Stimulated activated CD4-positive, alpha-beta T cell treated with anti-CD3 and anti-CD28 coated beads, Interleukin-12 subunit alpha, Interleukin-12 subunit beta, amount 100 ng/mL, for 48 hours (primary cell): ENCODE data around the gene RAD51.

Experiments used
- DNase-seq, 3 donors: peaks; one replicate each; pipeline ENCODE4 v3.0.0-alpha.2; 2020; ENCODE audit warnings: low read depth in 2 of 3, low spot score in 1 of 3

Gene RAD51

GRCh38 chr15:40759961-40760360, 65.0 kb downstream of the RAD51 start:
- no peak for DNase-seq

DNA sequence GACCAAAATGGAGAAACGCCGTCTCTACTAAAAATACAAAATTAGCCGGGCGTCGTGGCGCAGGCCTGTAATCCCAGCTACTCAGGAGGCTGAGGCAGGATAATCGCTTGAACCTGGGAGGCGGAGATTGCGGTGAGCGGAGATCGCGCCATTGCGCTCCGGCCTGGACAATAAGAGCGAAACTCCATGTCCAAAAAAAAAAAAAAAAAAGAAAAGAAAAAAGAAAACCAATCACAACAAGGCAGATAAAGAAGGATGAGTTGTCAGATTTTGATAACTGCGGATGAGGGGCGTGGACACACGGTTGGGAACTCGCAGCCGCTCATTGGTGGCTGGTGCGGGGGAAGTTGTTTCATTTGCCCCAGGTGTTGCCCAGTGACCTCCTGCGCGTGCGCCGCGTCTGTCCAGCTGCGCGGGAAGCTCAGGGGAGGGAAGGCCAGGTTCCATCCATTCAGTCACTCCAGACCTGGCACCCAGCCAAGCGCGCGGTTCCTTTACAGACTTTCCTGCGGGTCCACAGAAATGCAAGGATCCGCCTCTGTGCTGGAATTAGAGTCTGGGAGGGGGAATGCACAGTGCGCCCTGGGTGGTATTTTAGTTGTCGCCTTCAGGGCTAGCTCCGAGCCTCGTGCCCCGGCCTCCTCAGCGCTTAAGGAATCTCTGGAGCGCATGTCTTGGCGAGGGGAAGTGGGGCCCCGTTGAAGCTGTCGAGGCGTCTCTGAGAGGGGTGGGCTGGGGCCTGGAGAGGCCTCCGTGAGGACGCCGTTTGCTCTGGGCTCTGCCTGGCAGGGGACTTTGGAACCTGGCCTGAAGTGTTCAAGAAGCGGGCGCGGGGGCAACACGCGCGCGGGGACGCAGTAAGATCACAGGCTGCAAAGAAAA, 68.2 kb downstream of the RAD51 start:
- DNase-seq, result peak in 1 of 3 donors; percentile 22

GRCh38 chr15:40763801-40764628, 69.0 kb downstream of the RAD51 start, which contains the start of gene GCHFR:
Gene GCHFR, plus strand, starts transcription at chr15:40764068. Its CDS starts 113 bp downstream, at chr15:40764181.
- peak in 2 of 3 donors; percentile 43 to 69 for DNase-seq

DNA sequence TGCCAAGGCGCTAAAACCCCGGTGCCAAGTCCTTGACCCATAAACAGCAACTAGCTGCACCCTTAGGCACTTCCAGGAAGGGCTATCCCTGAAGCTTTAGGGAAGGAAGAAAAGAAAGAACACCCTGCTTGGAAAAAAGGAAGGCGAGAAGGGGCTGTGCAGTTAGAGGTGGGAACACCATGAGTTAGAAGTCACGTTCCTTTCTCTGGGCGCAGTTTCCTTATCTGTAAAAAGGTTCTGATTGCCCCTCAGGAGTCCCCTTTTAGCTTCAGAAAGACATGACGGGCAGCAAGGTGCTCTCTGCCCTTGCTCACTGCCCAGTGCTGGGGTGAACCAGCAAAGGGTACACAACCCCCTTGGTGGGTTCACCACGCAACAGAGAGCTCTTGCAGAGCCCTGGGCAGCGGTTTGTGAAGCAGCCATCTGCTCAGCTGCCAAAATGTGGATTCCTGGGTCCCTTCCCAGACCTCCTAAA, 69.7 kb downstream of the RAD51 start:
- no peak for DNase-seq

GRCh38 chr15:40766194-40766815, 71.3 kb downstream of the RAD51 start:
- no peak for DNase-seq

GRCh38 chr15:40766906-40767837, 72.2 kb downstream of the RAD51 start:
- DNase-seq, result no peak

DNA sequence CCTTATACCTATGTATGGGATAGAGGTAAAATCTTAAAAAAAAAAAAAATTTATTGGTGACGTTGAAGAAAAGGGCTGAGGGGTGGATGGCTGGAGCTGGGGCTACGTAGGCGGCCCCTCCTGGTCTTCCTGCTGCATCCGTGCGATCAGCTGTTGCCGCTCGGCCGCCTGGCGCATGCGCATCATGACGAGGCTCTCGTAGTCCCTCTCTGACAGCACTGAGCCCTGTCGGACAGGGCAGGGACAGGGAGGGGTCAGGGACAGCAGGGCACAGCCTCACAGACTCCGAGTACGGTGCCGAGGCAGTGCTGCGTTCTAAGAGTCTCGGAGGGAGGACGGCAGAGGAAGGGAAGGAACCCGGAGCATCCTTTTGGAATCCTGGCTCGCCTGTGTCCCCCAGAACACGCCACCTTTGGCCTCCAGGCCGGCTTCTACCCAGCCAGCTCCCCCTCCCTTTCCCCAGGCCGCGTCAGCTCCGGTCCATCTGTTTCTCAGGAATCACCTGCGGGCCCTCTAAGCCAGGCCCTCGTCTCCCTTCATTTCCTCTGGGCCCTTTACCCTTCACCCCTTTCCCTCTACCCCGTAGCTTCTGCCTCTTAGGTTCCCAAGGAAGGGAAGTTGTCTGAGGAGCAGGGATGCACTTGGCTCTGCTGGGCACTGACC, 73.0 kb downstream of the RAD51 start:
- no peak for DNase-seq

DNA sequence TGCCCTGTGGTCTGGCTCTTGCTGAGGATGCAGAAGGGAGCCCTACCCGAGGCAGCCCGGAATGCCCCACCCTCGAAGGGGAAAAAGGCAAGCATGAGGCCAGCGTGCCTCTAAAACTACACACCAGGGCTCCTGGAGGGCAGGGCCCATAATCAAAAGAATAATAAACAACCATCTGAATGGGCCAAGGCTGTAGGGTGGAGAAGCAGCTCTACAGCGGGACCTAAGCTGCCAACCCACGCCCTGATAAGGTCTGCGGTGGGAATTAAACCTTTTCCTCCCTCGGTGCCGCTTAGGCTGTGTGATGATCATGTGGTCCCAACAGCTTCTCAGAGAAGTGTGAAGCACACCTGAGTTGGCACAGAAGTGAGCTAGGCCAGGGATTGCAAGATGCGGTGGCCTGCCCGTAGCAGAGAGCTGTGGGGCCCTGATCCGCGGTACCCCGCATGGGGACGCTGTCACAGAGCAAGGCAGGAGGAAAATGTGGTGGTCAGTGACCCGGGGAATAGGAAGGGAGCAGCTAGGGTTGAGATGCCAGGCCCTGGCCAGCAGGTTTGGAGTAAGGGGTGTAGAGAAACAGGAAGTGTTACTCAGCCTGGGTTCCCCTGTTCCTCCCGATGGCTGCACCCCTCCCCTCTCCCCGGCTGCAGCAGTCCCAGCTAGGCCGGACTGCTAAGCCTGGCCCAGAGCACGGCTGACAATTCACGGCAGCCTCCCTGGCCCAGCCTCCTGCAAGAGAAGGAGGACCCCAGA, 73.7 kb downstream of the RAD51 start:
- DNase-seq, result no peak

GRCh38 chr15:40769274-40770146, 74.5 kb downstream of the RAD51 start, which contains the start of gene C15orf62:
Gene C15orf62, plus strand, starts transcription at chr15:40769980. Its CDS starts 516 bp downstream, at chr15:40770496.
- DNase-seq, result peak in 2 of 3 donors; percentile 23 to 44

- DNase-seq, result no peak
Observed at GRCh38 chr15:40770147-40770721, 75.3 kb downstream of the RAD51 start.

DNA sequence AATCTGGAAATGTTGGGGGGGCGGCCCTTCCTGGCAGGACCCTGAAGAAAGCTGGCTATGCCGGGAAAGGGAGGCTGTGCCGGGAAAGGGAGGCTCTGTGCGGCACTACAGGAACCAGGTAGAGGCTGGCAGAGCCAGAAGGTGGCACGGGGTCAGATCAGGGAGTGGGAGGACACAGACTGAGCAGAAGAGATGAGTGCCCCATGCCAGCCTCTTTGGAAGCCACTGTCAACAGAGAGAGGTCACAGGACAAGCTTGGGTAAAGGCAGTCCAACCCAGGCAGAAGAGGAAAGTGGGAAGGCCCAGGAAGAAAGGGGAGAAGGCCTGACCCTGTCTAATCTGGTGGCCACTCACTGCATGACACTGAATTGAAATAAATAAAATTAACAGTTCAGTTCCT, 76.3 kb downstream of the RAD51 start:
- no peak for DNase-seq

DNA sequence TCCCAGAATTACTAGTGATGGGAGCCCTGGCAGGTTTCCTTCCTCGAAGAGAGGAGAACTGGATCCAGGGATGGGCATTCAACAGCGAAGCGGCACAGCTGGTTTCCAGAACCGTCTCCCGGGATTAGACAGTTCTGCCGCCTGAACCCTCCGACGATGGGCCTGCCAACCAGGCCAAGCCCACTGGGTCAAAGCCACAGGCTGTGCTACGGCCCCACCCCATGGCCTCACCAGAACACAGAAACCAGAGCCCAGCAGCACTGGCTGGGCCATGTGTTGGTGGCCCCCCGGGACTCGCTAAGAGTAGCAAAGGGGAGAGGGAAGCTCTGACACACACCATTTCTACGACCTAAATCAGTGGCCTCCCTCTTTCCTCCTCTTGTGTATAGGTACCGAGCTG, 77.0 kb downstream of the RAD51 start:
- no peak for DNase-seq

DNA sequence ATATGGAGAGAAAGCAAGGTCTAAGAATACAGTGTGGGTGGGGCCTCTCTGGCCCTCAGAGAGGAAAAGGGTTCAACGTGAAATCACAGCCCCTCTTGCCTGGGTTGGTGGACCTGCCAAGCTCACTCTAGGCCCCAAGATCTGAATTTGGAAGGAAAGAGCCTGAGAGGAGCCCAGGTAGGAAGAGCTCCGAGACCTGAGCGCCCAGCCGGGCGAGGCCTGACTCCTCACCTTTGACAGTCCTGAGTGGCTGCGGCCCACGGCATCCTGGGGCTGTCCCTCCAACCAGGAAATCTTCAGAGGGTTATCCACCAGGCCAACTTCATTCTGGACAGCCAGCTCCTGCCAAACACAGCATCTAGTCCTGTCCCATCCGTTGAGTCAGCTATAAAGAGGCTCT, 78.5 kb downstream of the RAD51 start:
- no peak for DNase-seq

DNA sequence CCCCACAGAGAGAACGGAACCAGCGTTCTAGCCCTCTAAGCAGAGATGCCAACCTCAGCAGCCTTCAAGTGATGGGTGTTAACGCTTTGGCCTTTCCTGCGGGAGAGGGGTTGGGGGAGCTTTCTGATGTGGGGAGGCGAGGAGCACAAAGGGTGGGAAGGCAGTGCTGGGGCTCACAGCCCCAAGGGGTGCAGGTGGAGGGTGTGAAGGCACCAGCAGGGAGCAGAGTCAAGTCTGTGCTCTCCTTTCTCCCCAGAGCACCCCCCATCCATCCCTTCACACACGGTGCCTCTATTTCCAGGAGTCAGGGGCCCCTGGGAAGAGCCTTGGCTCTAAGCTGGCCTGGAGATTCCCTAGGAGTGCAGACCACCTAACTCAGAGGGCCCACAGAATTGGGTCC, 78.9 kb downstream of the RAD51 start:
- DNase-seq, result no peak

GRCh38 chr15:40775007-40775406, 80.0 kb downstream of the RAD51 start:
- no peak for DNase-seq

GRCh38 chr15:40775740-40776536, 81.0 kb downstream of the RAD51 start:
- DNase-seq, result no peak
